ENCODE measurements around the gene ALG11. TPM values are rescaled to one million over a fixed set of nuclear protein-coding genes. Genes with fewer than 3 reads are reported as not detected.
"Not testable (repeated sequence)": the region's sequence is repeated elsewhere in the genome, so short reads cannot be mapped to it uniquely, and the experiment has no call there.

Gene ALG11
- total RNA-seq, 2 experiments from 2014 or later: 31.1 to 31.7 TPM

- Mint-ChIP-seq H3K4me3 (no peak within 1 kb of the TSS), H3K4me1 (peaks cover 7% of the 10 kb centered on the region), H3K27me3 (no peaks in the 10 kb centered on the region), H3K36me3 (ENCODE audit: low read depth) (peaks cover 80% of the 10 kb centered on the region), H3K9me3 (peaks cover 13% of the 10 kb centered on the region), H3K27ac (no peak within 1 kb of the TSS)
- no peak for DNase-seq
- ChIA-PET CTCF (no interaction called here), POLR2A (no interaction called here)
These were observed 12.3 kb downstream of the ALG11 start, which contains the start of gene UTP14C for GRCh38 chr13:52024481-52024880. UTP14C (plus strand) TSS chr13:52024691; CDS start chr13:52028805, 4,114 bp downstream.

DNA sequence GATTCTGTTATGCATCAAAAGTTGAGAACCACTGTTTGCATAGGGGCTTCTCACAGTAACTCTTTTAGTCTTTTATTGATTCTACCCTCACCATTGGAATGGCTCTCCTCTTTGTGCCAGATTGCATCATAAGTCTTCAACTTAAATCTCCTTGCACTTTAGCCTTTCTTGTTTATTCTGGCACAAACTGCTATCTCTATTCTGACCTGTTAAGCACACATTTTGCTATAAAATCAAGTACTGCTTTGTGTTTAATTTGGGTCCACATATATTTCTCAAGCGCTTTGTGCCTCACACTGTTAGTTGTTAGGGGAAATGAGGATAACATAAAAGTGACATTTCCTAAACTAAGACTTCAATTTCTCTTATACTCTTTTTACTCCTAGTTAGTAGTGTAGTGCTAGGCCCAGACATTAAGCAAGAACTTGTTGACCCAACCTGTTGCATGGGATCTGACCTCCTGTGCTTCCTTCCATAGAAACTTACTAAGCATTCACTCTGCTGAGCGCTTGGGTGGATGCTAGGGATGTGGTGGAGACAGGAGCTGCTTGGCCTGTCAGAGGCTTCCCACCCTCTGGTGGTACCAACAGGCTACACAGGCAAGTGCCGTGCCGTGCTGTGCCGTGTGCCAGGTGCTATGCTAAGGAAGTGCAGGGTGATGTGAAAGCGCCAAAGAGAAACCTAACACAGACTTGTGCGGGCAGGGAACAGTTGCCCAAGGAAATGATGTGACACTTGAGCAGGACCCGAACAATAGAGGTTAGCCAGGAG lies 13.5 kb downstream of the ALG11 start:
- Mint-ChIP-seq H3K4me1 (peaks cover 7% of the 10 kb centered on the region), H3K36me3 (ENCODE audit: low read depth) (peaks cover 80% of the 10 kb centered on the region), H3K9me3 (peaks cover 13% of the 10 kb centered on the region), H3K27me3 (no peaks in the 10 kb centered on the region), H3K4me3 (no peak overlapping the region), H3K27ac (no peak overlapping the region)
- POLR2A ChIA-PET: no interaction called here
- no peak for DNase-seq
- CTCF ChIA-PET: no interaction called here

- no peak overlapping the region for H3K4me3 Mint-ChIP-seq
- POLR2A ChIA-PET: no interaction called here
- DNase-seq: no peak
- H3K36me3 Mint-ChIP-seq (ENCODE audit: low read depth): peaks cover 76% of the 10 kb centered on the region
- no peaks in the 10 kb centered on the region for H3K27me3 Mint-ChIP-seq
- CTCF ChIA-PET: no interaction called here
- peaks cover 13% of the 10 kb centered on the region for H3K9me3 Mint-ChIP-seq
- peaks cover 7% of the 10 kb centered on the region for H3K4me1 Mint-ChIP-seq
- H3K27ac Mint-ChIP-seq: no peak overlapping the region
These were observed 14.0 kb downstream of the ALG11 start for GRCh38 chr13:52026246-52026626.

DNA sequence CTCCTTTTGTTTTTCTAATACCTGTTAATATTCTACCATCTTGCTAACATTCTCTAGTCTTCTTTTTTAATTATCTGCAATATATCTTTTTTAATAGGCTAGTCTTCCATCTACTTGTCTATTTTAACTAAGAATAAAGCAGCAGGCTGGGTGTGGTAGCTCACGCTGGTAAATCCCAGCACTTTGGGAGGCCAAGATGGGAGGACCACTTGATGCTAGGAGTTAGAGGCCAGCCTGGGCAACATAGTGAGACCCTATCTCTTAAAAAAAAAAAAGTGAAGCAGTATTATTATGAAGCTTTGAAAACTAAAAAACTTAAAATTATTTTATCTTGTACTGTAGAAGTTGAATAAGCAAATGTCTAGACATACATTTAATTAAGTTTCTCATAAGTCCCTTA lies 15.6 kb downstream of the ALG11 start:
- no peak overlapping the region for H3K27ac Mint-ChIP-seq
- ChIA-PET CTCF (no interaction called here), POLR2A (no interaction called here)
- H3K4me1 Mint-ChIP-seq: peaks cover 7% of the 10 kb centered on the region
- no peaks in the 10 kb centered on the region for H3K27me3 Mint-ChIP-seq
- peaks cover 13% of the 10 kb centered on the region for H3K9me3 Mint-ChIP-seq
- no peak for DNase-seq
- H3K36me3 Mint-ChIP-seq (ENCODE audit: low read depth): peaks cover 68% of the 10 kb centered on the region
- H3K4me3 Mint-ChIP-seq: no peak overlapping the region

DNA sequence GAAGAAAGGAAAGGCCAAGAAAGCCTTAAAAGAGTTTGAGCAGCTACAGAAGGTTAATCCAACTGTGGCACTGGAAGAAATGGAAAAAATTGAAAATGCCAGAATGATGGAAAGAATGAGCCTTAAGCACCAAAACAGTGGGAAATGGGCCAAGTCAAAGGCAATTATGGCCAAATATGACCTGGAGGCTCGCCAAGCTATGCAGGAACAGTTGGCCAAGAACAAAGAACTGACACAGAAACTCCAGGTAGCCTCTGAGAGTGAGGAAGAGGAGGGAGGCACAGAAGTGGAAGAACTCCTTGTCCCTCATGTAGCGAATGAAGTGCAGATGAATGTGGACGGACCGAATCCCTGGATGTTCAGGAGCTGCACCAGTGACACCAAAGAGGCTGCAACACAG lies 17.4 kb downstream of the ALG11 start:
- Mint-ChIP-seq H3K4me3 (no peak overlapping the region), H3K4me1 (peaks cover 7% of the 10 kb centered on the region), H3K36me3 (ENCODE audit: low read depth) (peaks cover 56% of the 10 kb centered on the region), H3K9me3 (peaks cover 13% of the 10 kb centered on the region), H3K27me3 (no peaks in the 10 kb centered on the region), H3K27ac (peak overlapping the region; percentile 42)
- CTCF ChIA-PET: interaction anchor here (1.2 kb wide), 1 partner anchor 13 kb away, joined by 3 read pairs; no protein-coding TSS in a partner anchor
- DNase-seq: no peak
- POLR2A ChIA-PET: no interaction called here

- POLR2A ChIA-PET, H3K4me1 Mint-ChIP-seq, H3K4me3 Mint-ChIP-seq, H3K27ac Mint-ChIP-seq, H3K27me3 Mint-ChIP-seq, DNase-seq: not testable (repeated sequence)
- Mint-ChIP-seq H3K9me3 (peaks cover 13% of the 10 kb centered on the region), H3K36me3 (ENCODE audit: low read depth) (peaks cover 48% of the 10 kb centered on the region)
- CTCF ChIA-PET: interaction anchor here (1.2 kb wide), 1 partner anchor 14 kb away, joined by 3 read pairs; no protein-coding TSS in a partner anchor
These were observed 18.2 kb downstream of the ALG11 start for GRCh38 chr13:52030401-52030800.

DNA sequence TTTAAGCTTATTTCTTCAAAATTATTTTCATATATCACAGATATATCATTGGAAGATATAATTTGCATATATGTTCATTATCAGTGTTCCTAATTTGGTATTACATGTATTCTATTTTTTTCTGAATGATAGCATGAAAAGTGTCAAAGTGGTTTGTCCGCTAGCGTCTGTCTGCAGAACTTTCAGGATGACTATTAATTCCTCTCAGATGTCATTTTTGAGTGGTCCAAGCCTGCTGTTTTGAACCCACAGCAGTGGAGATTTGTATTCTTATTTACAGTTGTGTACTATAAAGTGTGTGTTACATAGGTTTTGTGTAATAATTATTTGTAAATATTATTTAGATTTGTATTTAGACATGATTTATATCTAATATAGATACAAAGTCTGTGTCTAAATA lies 20.8 kb downstream of the ALG11 start:
- Mint-ChIP-seq H3K4me3 (no peak overlapping the region), H3K36me3 (ENCODE audit: low read depth) (peaks cover 24% of the 10 kb centered on the region), H3K27ac (no peak overlapping the region), H3K4me1 (no peaks in the 10 kb centered on the region), H3K9me3 (peaks cover 9% of the 10 kb centered on the region), H3K27me3 (no peaks in the 10 kb centered on the region)
- CTCF ChIA-PET: no interaction called here
- POLR2A ChIA-PET: no interaction called here
- DNase-seq: no peak

DNA sequence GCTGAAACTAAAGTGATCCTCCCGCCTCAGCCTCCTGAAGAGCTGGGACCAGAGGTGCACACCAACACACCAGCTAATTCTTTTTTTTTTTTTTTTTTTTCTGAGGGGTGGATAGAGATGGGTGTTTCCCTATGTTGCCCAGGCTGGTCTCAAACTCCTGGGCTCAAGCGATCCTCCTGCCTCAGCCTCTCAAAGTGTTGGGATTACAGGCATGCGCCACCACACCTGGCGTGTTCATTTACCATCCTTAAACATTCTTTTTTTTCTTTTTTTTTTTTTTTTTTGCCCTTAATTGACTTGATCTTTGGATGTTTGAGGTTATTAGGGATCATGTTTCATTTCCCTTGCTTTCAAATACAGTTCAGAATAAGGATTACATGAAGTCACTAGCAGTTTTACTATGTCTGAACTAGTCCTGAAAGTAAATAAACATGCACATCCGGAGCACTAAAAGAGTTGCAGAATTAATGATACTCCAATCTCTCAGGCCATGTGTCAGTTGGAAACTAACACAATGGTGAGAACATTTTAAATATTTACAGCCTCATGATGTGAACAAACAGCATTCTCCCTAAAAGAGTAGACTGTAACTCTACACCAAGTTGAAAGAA lies 22.5 kb downstream of the ALG11 start:
- Mint-ChIP-seq H3K27me3 (no peaks in the 10 kb centered on the region), H3K27ac (no peak overlapping the region), H3K9me3 (no peaks in the 10 kb centered on the region), H3K4me3 (no peak overlapping the region), H3K36me3 (ENCODE audit: low read depth) (peaks cover 11% of the 10 kb centered on the region), H3K4me1 (no peaks in the 10 kb centered on the region)
- POLR2A ChIA-PET: interaction anchor here (0.6 kb wide), 1 partner anchor 27 kb away, joined by 3 read pairs; no protein-coding TSS in a partner anchor
- CTCF ChIA-PET: no interaction called here
- no peak for DNase-seq

DNA sequence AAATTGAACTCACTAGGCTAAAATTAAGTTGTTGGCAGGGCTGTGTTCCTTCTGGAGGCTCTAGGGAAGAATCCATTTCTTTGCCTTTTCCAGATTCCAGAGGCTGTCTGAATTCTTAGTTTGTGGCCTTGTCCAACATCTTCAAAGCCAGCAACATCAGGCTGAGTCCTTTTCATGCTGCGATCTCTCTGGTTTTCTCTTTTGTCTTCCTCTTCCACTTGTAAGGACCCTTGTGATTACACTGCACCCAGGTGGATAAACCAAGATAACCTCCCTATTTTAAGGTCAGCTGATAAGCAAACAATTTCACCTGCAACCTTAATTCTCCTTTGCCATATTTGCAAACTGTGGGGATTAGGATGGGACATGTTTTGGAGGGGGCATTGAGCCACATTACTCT lies 23.8 kb downstream of the ALG11 start:
- DNase-seq: no peak
- no peaks in the 10 kb centered on the region for H3K9me3 Mint-ChIP-seq
- no peaks in the 10 kb centered on the region for H3K27me3 Mint-ChIP-seq
- peaks cover 3% of the 10 kb centered on the region for H3K36me3 Mint-ChIP-seq (ENCODE audit: low read depth)
- POLR2A ChIA-PET: no interaction called here
- no peaks in the 10 kb centered on the region for H3K4me1 Mint-ChIP-seq
- no peak overlapping the region for H3K4me3 Mint-ChIP-seq
- no peak overlapping the region for H3K27ac Mint-ChIP-seq
- CTCF ChIA-PET: no interaction called here

DNA sequence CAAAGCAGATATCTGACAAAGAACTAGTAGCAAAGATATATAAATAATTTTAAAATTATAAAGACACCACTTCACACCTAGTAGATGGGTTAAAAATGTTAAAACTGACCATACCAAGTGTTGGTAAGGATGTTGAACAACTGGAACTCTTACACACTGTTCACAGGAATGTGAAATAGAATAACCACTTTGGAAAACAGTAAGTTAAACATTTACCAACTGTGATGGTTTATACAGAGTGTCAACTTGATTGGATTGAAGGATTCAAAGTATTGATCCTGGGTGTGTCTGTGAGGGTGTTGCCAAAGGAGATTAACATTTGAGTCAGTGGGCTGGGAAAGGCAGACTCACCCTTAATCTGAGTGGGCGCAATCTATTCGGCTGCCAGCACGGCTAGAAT lies 31.5 kb downstream of the ALG11 start:
- no peak overlapping the region for H3K4me3 Mint-ChIP-seq
- H3K4me1 Mint-ChIP-seq: no peaks in the 10 kb centered on the region
- peaks cover 3% of the 10 kb centered on the region for H3K36me3 Mint-ChIP-seq (ENCODE audit: low read depth)
- DNase-seq: no peak
- H3K27ac Mint-ChIP-seq: no peak overlapping the region
- POLR2A ChIA-PET: no interaction called here
- CTCF ChIA-PET: no interaction called here
- H3K9me3 Mint-ChIP-seq: no peaks in the 10 kb centered on the region
- H3K27me3 Mint-ChIP-seq: no peaks in the 10 kb centered on the region

DNA sequence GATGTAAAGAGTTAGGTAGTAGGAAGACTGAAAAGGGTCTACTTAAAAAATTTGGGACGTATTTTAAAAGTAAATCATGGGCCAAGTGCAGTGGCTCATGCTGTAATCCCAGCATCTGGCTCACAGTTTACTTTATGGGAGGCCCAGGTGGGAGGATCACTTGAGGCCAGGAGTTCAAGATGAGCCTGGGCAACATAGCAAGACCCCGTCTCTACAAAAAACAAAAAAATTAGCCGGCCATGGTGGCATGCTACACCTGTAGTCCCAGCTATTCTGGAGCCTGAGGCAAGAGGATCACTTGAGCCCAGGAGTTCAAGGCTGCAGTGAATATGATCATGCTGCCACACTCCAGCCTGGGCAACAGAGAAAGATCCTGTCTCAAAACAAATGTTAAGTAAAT lies 35.3 kb downstream of the ALG11 start:
- ChIA-PET POLR2A (no interaction called here), CTCF (no interaction called here)
- no peaks in the 10 kb centered on the region for H3K36me3 Mint-ChIP-seq (ENCODE audit: low read depth)
- H3K9me3 Mint-ChIP-seq: no peaks in the 10 kb centered on the region
- no peaks in the 10 kb centered on the region for H3K27me3 Mint-ChIP-seq
- H3K27ac Mint-ChIP-seq: no peak overlapping the region
- H3K4me1 Mint-ChIP-seq: no peaks in the 10 kb centered on the region
- DNase-seq: no peak
- no peak overlapping the region for H3K4me3 Mint-ChIP-seq

GRCh38 chr13:52048516-52048915 lies 36.3 kb downstream of the ALG11 start:
- no peak overlapping the region for H3K27ac Mint-ChIP-seq
- H3K4me3 Mint-ChIP-seq: no peak overlapping the region
- H3K36me3 Mint-ChIP-seq (ENCODE audit: low read depth): no peaks in the 10 kb centered on the region
- H3K4me1 Mint-ChIP-seq: no peaks in the 10 kb centered on the region
- no peaks in the 10 kb centered on the region for H3K27me3 Mint-ChIP-seq
- no peak for DNase-seq
- CTCF ChIA-PET: no interaction called here
- POLR2A ChIA-PET: no interaction called here
- peaks cover 3% of the 10 kb centered on the region for H3K9me3 Mint-ChIP-seq

- Mint-ChIP-seq H3K27me3 (no peaks in the 10 kb centered on the region), H3K9me3 (peaks cover 3% of the 10 kb centered on the region), H3K36me3 (ENCODE audit: low read depth) (no peaks in the 10 kb centered on the region), H3K4me1 (no peaks in the 10 kb centered on the region), H3K27ac (no peak overlapping the region), H3K4me3 (no peak overlapping the region)
- no peak for DNase-seq
- ChIA-PET POLR2A (no interaction called here), CTCF (interaction anchor here (1.0 kb wide), 1 partner anchor 34 kb away, joined by 3 read pairs; no protein-coding TSS in a partner anchor)
These were observed 39.2 kb downstream of the ALG11 start for GRCh38 chr13:52051400-52051799.

- H3K27ac Mint-ChIP-seq: no peak overlapping the region
- peaks cover 3% of the 10 kb centered on the region for H3K9me3 Mint-ChIP-seq
- POLR2A ChIA-PET: no interaction called here
- H3K4me3 Mint-ChIP-seq: no peak overlapping the region
- H3K36me3 Mint-ChIP-seq (ENCODE audit: low read depth): no peaks in the 10 kb centered on the region
- DNase-seq: no peak
- no peaks in the 10 kb centered on the region for H3K4me1 Mint-ChIP-seq
- no peaks in the 10 kb centered on the region for H3K27me3 Mint-ChIP-seq
- CTCF ChIA-PET: interaction anchor here (0.7 kb wide), 1 partner anchor 15 kb away, joined by 3 read pairs; no protein-coding TSS in a partner anchor
These were observed 41.3 kb downstream of the ALG11 start for GRCh38 chr13:52053460-52053859.

All from activated CD4-positive, alpha-beta T cell treated with anti-CD3 and anti-CD28 coated beads, Interleukin-2, amount 10 ng/mL, durations not matched to agents 7 days and 5 days (primary cell).